HG03103 (cell line): ENCODE measurements around the gene BAHCC1.

Experiments
- ATAC-seq: cut with Tn5 transposase; IDR thresholded peaks from one replicate; pipeline ENCODE4 v1.9.1; 2021; ENCODE audit warnings: low read depth; ENCODE audit not compliant: unreplicated experiment

Gene BAHCC1

GRCh38 chr17:81366648-81367047 is 28.6 kb upstream of the BAHCC1 start:
- ATAC-seq = no peak

DNA sequence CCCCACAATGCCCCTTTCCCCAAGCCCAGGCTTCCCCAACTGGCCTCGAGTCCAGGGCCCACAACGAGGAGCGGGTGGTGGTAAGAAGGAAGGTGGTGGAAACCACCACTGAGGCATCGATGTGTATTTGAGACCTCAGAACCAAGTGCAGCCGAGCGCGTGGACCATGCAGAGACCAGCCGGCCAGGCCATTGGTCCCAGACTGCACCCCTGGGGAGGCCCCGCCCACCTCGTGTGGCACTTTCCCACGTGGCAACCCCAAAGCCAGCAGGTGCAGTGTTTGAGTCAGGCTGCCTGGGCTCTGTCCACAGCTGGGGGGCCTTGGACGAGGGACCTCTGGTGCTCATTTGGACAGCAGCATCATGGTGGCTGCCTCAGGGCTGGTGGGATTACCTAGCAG is 28.1 kb upstream of the BAHCC1 start:
- ATAC-seq = no peak

- ATAC-seq = no peak
These were observed 26.9 kb upstream of the BAHCC1 start for GRCh38 chr17:81368161-81369022.

DNA sequence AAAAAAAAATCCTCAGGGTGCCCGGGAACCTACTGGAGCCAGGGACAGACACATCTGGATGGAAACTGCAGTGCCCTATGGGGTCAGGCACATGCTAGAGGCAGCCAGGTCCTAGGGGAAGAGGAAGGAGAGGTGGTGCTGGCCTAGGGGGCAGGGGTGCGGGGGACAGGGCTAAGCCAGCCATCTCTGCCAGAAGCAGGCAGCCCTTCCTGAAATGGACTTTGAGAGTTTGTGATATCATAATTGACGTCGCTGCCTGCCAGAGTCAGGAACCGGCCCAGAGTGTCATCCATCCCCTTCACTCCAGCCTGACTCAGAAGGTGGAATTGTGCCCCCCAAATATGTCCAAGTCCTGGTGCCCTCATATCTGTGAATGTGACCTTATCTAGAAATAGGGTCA is 25.0 kb upstream of the BAHCC1 start:
- no peak for ATAC-seq

GRCh38 chr17:81371910-81372760 is 23.1 kb upstream of the BAHCC1 start:
- no peak for ATAC-seq

DNA sequence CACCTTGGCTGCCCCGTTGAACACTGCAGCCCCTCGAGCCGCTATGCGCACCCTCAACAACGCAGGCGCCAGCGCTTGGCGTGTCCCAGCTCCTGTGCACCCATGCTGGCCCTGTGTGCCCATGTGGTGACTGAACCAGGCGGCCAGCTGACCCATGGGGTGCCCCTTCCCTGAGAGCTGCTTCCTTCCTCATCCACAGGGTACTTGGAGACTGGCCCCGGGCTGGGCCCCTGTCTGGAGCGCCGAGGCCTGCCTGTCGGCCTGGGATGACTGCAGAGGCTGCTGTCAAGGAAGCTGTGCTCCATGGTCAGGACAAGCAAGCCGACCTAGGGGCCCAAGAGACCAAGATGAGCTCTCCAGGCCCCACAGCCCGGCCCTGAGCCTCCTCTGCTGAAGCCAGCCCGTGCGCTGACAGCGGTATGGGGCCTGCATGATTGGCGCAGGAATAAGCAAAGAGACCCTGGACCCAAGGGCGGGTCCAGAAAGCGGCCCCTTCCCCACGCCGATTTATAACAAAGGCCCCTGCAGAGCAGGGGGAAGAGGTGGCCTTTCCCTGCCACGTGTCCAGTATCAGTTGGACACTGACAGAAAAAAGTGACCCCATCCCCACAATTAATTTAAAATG is 21.6 kb upstream of the BAHCC1 start:
- no peak for ATAC-seq

- no peak for ATAC-seq
These were observed 20.4 kb upstream of the BAHCC1 start for GRCh38 chr17:81374890-81375289.

DNA sequence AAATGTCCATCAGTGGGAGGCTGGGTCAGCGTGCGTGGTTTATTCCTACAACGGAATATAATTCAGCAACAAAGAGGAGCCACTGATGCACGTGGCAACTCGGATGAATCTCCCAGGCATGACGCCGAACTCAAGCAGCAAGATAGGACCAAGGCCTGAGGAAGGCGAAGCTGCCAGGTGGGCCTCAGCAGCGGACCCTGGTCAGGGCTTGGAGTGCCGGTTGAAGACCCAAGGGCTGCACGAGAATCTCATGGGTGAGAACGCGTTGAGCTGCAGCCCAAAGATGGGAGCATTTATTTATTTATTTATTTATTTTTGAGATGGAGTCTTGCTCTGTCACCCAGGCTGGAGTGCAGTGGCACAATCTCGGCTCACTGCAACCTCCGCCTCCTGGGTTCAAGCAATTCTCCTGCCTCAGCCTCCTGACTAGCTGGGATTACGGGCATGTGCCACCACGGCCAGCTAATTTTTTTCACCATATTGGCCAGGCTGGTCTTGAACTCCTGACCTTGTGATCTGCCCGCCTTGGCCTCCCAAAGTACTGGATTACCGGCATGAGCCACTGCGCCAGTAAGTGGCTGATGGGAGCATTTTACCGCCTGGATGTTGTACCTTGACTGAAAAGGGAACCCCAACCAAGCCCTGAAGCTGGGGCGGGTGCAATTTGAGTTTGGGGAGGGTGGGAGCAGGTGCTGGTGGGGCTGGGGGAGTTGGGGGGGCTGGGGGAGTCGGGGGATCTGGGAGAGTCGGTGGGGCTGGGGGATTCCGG is 18.1 kb upstream of the BAHCC1 start:
- ATAC-seq = no peak

DNA sequence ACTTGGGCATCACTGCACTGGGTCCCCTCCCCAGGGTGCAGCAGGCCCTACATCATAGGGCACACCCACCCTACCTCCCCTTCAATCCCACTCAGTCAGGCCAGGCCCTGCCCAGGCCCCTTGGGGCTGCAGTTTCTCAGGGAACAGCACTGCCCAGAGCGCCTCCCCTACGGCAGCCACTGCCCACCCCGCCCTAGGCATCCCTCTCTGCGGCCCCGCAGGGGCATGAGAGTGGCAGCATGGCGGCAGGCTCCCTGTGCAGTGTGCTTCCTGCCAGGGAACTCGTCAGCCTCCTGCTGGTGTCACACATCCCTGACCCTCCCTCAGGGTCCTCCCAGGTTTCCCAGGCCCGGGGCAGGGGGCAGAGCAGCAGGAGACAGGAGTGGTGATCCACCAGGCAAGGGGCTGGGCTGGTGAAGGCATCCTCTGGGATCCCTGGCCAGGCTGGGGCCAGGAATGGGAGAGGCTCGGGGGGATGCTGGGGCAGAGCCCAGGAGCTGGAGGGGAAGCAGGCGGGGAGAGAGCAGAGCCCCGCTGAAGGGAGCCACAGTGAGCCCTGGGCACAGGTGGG is 16.2 kb upstream of the BAHCC1 start:
- ATAC-seq = no peak

GRCh38 chr17:81379523-81379942 is 15.7 kb upstream of the BAHCC1 start:
- no peak for ATAC-seq

DNA sequence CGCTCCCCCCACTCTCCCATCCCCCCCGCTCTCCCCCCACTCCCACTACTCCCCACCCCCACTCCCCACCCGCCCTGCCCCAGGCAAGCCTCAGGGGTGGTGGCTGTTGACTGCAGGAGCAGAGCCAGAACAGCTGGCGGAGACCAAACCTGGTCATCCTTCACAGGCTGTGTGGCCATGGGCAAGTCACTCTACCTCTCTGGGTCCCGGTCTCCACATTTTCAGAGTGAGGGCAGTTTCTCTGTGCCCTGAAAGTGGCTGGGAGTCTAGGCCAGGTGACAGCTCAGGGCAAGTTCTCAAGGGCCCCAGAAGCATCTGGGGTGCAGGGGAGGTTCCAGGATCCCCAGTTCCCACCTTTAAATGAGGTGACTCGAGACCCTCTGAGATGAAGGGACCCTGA is 15.1 kb upstream of the BAHCC1 start:
- ATAC-seq = no peak

- no peak for ATAC-seq
These were observed 14.4 kb upstream of the BAHCC1 start for GRCh38 chr17:81380666-81381518.

- no peak for ATAC-seq
These were observed 13.4 kb upstream of the BAHCC1 start for GRCh38 chr17:81381632-81382577.

- ATAC-seq = no peak
These were observed 12.4 kb upstream of the BAHCC1 start for GRCh38 chr17:81382851-81383250.

DNA sequence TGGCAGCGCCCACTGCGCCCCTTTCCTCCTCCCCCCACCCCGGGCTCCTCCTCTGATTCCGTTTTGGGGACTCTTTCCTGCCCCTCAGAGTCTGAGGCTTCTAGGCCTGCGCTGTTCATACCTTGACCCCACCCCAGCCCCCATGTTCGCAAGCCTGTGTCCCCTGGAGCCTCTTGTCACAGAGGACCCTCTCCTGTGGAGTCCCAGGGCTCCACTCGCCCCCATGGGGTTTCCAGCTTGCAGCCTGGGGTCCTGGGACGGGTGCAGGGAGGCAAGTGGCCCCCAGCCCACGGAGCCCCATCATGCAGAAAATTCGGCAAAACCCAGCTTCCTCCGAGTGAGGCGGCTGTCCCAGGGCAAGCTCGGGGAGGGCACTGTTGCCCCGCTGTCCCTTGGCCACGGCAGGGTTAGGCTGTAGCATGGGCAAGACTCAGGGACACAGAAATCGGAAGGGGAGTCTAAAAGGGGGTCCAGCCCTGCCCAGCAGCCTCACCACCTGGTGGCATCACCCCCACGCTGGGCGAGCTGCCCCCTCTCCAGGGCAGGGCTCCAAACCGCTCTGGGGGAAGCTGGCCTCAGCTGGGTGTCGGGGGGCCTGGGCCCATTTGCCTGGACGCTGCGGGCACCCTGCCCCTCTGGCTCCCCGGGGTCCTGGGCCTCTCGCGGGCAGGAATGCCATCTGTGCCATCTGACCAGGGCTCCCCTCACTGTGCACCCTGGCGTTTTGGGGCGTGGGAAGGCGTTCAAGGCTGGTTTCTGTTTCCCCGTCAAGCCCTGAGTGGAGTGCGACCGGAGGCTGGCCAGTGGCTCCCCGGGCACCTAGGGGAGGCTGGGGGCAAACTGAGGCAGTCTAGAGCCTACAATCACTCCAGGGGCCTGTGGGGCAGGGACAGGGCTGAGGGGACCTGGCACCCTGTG is 11.5 kb upstream of the BAHCC1 start:
- no peak for ATAC-seq

- no peak for ATAC-seq
These were observed 10.3 kb upstream of the BAHCC1 start for GRCh38 chr17:81384929-81385319.
